ENCODE measurements around the gene WDR37. TPM values are rescaled to one million over a fixed set of nuclear protein-coding genes. Genes with fewer than 3 reads are reported as not detected.
A peak's percentile ranks its signal among the peaks of the same experiment; 100 is the strongest.

The WDR37 gene
- polyA plus RNA-seq, 1 donor (not counting 4 experiments of a cell fraction or from before 2014, with no cell fraction given), result 16.0 TPM

- Histone ChIP-seq H3K9me1 (ENCODE audit: control insufficient read depth, extremely low read depth, insufficient read depth, low read length) (no peaks in the 10 kb centered on the region), H3K4me2 (ENCODE audit: control insufficient read depth, extremely low read depth, insufficient read depth, low read depth, low read length) (peak overlapping the region; percentile 87), H4K20me1 (ENCODE audit: control insufficient read depth, extremely low read depth, insufficient read depth, low read length) (peaks cover 30% of the 10 kb centered on the region), H3K79me2 (ENCODE audit: control insufficient read depth, insufficient read depth, low read length) (peaks cover 73% of the 10 kb centered on the region), H3K9ac (ENCODE audit: control insufficient read depth, extremely low read depth, insufficient read depth, low read length) (peak overlapping the region; percentile 93), H3K27me3 (ENCODE audit: control insufficient read depth, extremely low read depth, insufficient read depth, low read length) (no peaks in the 10 kb centered on the region), H3K9me3 (ENCODE audit: control insufficient read depth, low read depth, low read length) (no peaks in the 10 kb centered on the region), H3K36me3 (ENCODE audit: control insufficient read depth in 2 of 2, extremely low read depth in 1 of 2, insufficient read depth in 2 of 2, low read length in 2 of 2) (peaks cover 16 to 23% of the 10 kb centered on the region in 2 experiments), H3K4me1 (ENCODE audit: control insufficient read depth, extremely low read depth, insufficient read depth, low read length) (peaks cover 34% of the 10 kb centered on the region), H3K4me3 (ENCODE audit: control insufficient read depth in 2 of 3, extremely low read depth in 1 of 3, insufficient read depth in 2 of 3, low read depth in 1 of 3, low read length in 3 of 3) (peak overlapping the region; percentile 91 to 95 (median 94)), H2AFZ (ENCODE audit: control insufficient read depth, low read length) (no peak overlapping the region), H3K27ac (ENCODE audit: control insufficient read depth, insufficient read depth, low read length) (peak overlapping the region; percentile 95)
- DNase-seq (ENCODE audit: low read depth, low spot score), result no peak
- FAIRE-seq, result no peak
- TF ChIP-seq CTCF (optimal IDR thresholded peaks at IDR 0.05 in 1 of 3, IDR thresholded peaks at IDR 0.05 in 1 of 3, conservative IDR thresholded peaks at IDR 0.05 in 1 of 3; ENCODE audit: extremely low read depth in 1 of 3, insufficient read depth in 2 of 3, low read length in 3 of 3) (no peak), EZH2 (IDR thresholded peaks at IDR 0.05; ENCODE audit: low read length) (no peak)
- dilution Hi-C loops (cut with MboI; ENCODE audit: extremely low pct_ligation_motif_present, low sequenced_read_pairs), result no loop called here
Observed at GRCh38 chr10:1047937-1048336, 8.2 kb upstream of the WDR37 start.

- H3K9me3 ChIP-seq (ENCODE audit: control insufficient read depth, low read depth, low read length), result no peaks in the 10 kb centered on the region
- peaks cover 76% of the 10 kb centered on the region for H3K79me2 ChIP-seq (ENCODE audit: control insufficient read depth, insufficient read depth, low read length)
- H2AFZ ChIP-seq (ENCODE audit: control insufficient read depth, low read length), result no peak overlapping the region
- dilution Hi-C loops (cut with MboI; ENCODE audit: extremely low pct_ligation_motif_present, low sequenced_read_pairs), result no loop called here
- peak overlapping the region; percentile 91 to 95 (median 94) for H3K4me3 ChIP-seq (ENCODE audit: control insufficient read depth in 2 of 3, extremely low read depth in 1 of 3, insufficient read depth in 2 of 3, low read depth in 1 of 3, low read length in 3 of 3)
- no peak for DNase-seq (ENCODE audit: low read depth, low spot score)
- peak overlapping the region; percentile 95 for H3K27ac ChIP-seq (ENCODE audit: control insufficient read depth, insufficient read depth, low read length)
- H4K20me1 ChIP-seq (ENCODE audit: control insufficient read depth, extremely low read depth, insufficient read depth, low read length), result peaks cover 30% of the 10 kb centered on the region
- TF ChIP-seq CTCF (optimal IDR thresholded peaks at IDR 0.05 in 1 of 3, IDR thresholded peaks at IDR 0.05 in 1 of 3, conservative IDR thresholded peaks at IDR 0.05 in 1 of 3; ENCODE audit: extremely low read depth in 1 of 3, insufficient read depth in 2 of 3, low read length in 3 of 3), result no peak
- no peak for FAIRE-seq
- H3K9me1 ChIP-seq (ENCODE audit: control insufficient read depth, extremely low read depth, insufficient read depth, low read length), result no peaks in the 10 kb centered on the region
- H3K36me3 ChIP-seq (ENCODE audit: control insufficient read depth in 2 of 2, extremely low read depth in 1 of 2, insufficient read depth in 2 of 2, low read length in 2 of 2), result peaks cover 14 to 21% of the 10 kb centered on the region in 2 experiments
- H3K4me1 ChIP-seq (ENCODE audit: control insufficient read depth, extremely low read depth, insufficient read depth, low read length), result peaks cover 34% of the 10 kb centered on the region
- H3K4me2 ChIP-seq (ENCODE audit: control insufficient read depth, extremely low read depth, insufficient read depth, low read depth, low read length), result peak overlapping the region; percentile 87
- peak overlapping the region; percentile 93 for H3K9ac ChIP-seq (ENCODE audit: control insufficient read depth, extremely low read depth, insufficient read depth, low read length)
- no peaks in the 10 kb centered on the region for H3K27me3 ChIP-seq (ENCODE audit: control insufficient read depth, extremely low read depth, insufficient read depth, low read length)
Observed at GRCh38 chr10:1048349-1048731, 7.8 kb upstream of the WDR37 start.
